Measurements from ENCODE around the gene NME2.

The NME2 gene

GRCh38 chr17:51153210-51154072, 12.8 kb upstream of the NME2 start, which contains the start of gene NME1:
TSS of gene NME1 (plus strand) at chr17:51153559. CDS start at chr17:51155655, 2,096 bp downstream.
- Histone ChIP-seq H3K4me3 (ENCODE audit: low read depth, low read length) (peak within 1 kb of the TSS; percentile 72), H3K9me3 (ENCODE audit: control insufficient read depth, insufficient read depth, low read depth, low read length) (no peaks in the 10 kb centered on the region), H3K4me1 (ENCODE audit: control insufficient read depth, insufficient read depth, low read length) (peaks cover 4% of the 10 kb centered on the region; the same call in 1 of the 2 replicates), H3K27ac (ENCODE audit: extremely low read depth, low read depth, low read length) (peak within 1 kb of the TSS; percentile 76), H3K36me3 (ENCODE audit: control insufficient read depth in 2 of 2, insufficient read depth in 1 of 2, low read length in 2 of 2) (peaks cover 19 to 32% of the 10 kb centered on the region in 2 experiments)
- POLR2A ChIA-PET: interaction anchor here (0.5 to 3.8 kb wide), 15 partner anchors 9 to 446 kb away, joined by 3 to 36 read pairs (median 4); partner anchors contain the start of genes ANKRD40, NME2, SPAG9 and TOB1
- CTCF ChIA-PET: interaction anchor here (0.6 to 3.8 kb wide), 45 partner anchors 9 to 564 kb away, joined by 3 to 107 read pairs (median 4); partner anchors contain the start of genes NME2, SPAG9 and UTP18
- TF ChIP-seq ZNF626 (tag by site-specific recombination; IDR thresholded peaks at IDR 0.05): no peak
- peak; percentile 56; the same call in 1 of the 2 replicates for TF ChIP-seq ZNF23 (tag by site-specific recombination; IDR thresholded peaks at IDR 0.05; ENCODE audit: borderline replicate concordance)
- TF ChIP-seq ZNF776 (tag by site-specific recombination; IDR thresholded peaks at IDR 0.05; ENCODE audit: borderline replicate concordance): no peak
- peak; percentile 76; the same call in 1 of the 2 replicates for TF ChIP-seq ZSCAN16 (tag by site-specific recombination; IDR thresholded peaks at IDR 0.05)
- peak; percentile 84 for TF ChIP-seq PRDM4 (tag by site-specific recombination; IDR thresholded peaks at IDR 0.05)
- peak; percentile 79; the same call in 1 of the 2 replicates for TF ChIP-seq ZNF785 (tag by site-specific recombination; IDR thresholded peaks at IDR 0.05)
- TF ChIP-seq ZBTB20 (tag by site-specific recombination; IDR thresholded peaks at IDR 0.05): peak; percentile 61
- peak; percentile 93 for TF ChIP-seq ZNF704 (tag by site-specific recombination; IDR thresholded peaks at IDR 0.05)
- TF ChIP-seq ZNF707 (tag by site-specific recombination; IDR thresholded peaks at IDR 0.05): peak; percentile 28; the same call in 1 of the 2 replicates
- peak; percentile 98 for TF ChIP-seq KLF8 (tag by site-specific recombination; IDR thresholded peaks at IDR 0.05)
- no peak for TF ChIP-seq ZNF433 (tag by site-specific recombination; IDR thresholded peaks at IDR 0.05; ENCODE audit: low read depth)
- peak; percentile 38; the same call in 1 of the 2 replicates for TF ChIP-seq OSR2 (tag by site-specific recombination; IDR thresholded peaks at IDR 0.05)
- peak; percentile 100 for TF ChIP-seq ZNF324 (tag by site-specific recombination; IDR thresholded peaks at IDR 0.05)
- no peak for TF ChIP-seq ZNF548 (tag by site-specific recombination; IDR thresholded peaks at IDR 0.05)
- TF ChIP-seq ZNF777 (tag by site-specific recombination; IDR thresholded peaks at IDR 0.05; ENCODE audit: borderline replicate concordance): peak; percentile 80; the same call in 1 of the 2 replicates
- TF ChIP-seq ZNF624 (tag by site-specific recombination; IDR thresholded peaks at IDR 0.05): 0 out of 2 replicates have a peak, but pooled peaks have one; percentile 54
- no peak for TF ChIP-seq BCL6B (tag by site-specific recombination; IDR thresholded peaks at IDR 0.05)
- TF ChIP-seq ZNF621 (tag by site-specific recombination; IDR thresholded peaks at IDR 0.05): no peak
- no peak for TF ChIP-seq ZNF174 (tag by site-specific recombination; IDR thresholded peaks at IDR 0.05)
- TF ChIP-seq BCL11A (tag by site-specific recombination; IDR thresholded peaks at IDR 0.05; ENCODE audit: low read depth): peak; percentile 56
- TF ChIP-seq IKZF3 (tag by site-specific recombination; IDR thresholded peaks at IDR 0.05): no peak; the same call in 1 of the 2 replicates
- no peak for TF ChIP-seq ELK4 (IDR thresholded peaks at IDR 0.05; ENCODE audit: borderline replicate concordance, low read depth, low read length)
- peak; percentile 79 for TF ChIP-seq FEZF1 (tag by site-specific recombination; IDR thresholded peaks at IDR 0.05)
- TF ChIP-seq PBX3 (CRISPR knock-in tag; IDR thresholded peaks at IDR 0.05): peak; percentile 97
- peak; percentile 95 for TF ChIP-seq ZBTB26 (tag by site-specific recombination; optimal IDR thresholded peaks at IDR 0.05)
- TF ChIP-seq ZNF394 (tag by site-specific recombination; IDR thresholded peaks at IDR 0.05; ENCODE audit: borderline replicate concordance): peak; percentile 95
- no peak for TF ChIP-seq ZNF571 (tag by site-specific recombination; IDR thresholded peaks at IDR 0.05)
- TF ChIP-seq EGR2 (tag by site-specific recombination; IDR thresholded peaks at IDR 0.05; ENCODE audit: low read depth): peak; percentile 99
- peak; percentile 91 for TF ChIP-seq ZNF558 (tag by site-specific recombination; IDR thresholded peaks at IDR 0.05)
